H1 (cell line): ENCODE results near the gene KLK12. TPM values are rescaled to one million over a fixed set of nuclear protein-coding genes. Genes with fewer than 3 reads are reported as not detected.

ENCODE experiments used
- CHD7 ChIP-seq: fragments of 300-600 bp; sonication (generic); IDR thresholded peaks from 2 replicates; pipeline ENCODE4 v1.7.1; 2012; ENCODE audit warnings: low read length, moderate library complexity, mild to moderate bottlenecking, inconsistent platforms; ENCODE audit not compliant: insufficient replicate concordance
- CREB1 ChIP-seq: IDR thresholded peaks from 2 replicates; pipeline ENCODE4 v1.6.1; 2012; ENCODE audit warnings: inconsistent platforms
- EZH2 ChIP-seq: fragments of 200-600 bp; sonication (generic); IDR thresholded peaks from 2 replicates; pipeline ENCODE4 v1.7.1; 2012; ENCODE audit warnings: low read depth, mild to moderate bottlenecking, moderate library complexity, low read length, inconsistent platforms; ENCODE audit not compliant: severe bottlenecking
- GTF2F1 ChIP-seq: IDR thresholded peaks from 2 replicates; pipeline ENCODE4 v1.6.1; 2012; ENCODE audit warnings: low read depth, low read length, improper control_type of control experiment, borderline replicate concordance
- HDAC6 ChIP-seq: IDR thresholded peaks from one replicate; pipeline ENCODE4 v1.7.1; 2012; ENCODE audit warnings: low read depth, mild to moderate bottlenecking, inconsistent platforms, low read length, moderate library complexity
- KDM1A ChIP-seq: fragments of 200-600, 300-600 bp; sonication (generic); IDR thresholded peaks from 2 replicates; pipeline ENCODE4 v1.7.1; 2016; ENCODE audit warnings: mild to moderate bottlenecking, low read length, borderline replicate concordance
- MAFK ChIP-seq: IDR thresholded peaks from 2 replicates; pipeline ENCODE4 v1.6.1; 2012; ENCODE audit warnings: low read depth, mild to moderate bottlenecking, improper control_type of control experiment, low read length
- POLR2A ChIP-seq, 2 experiments: IDR thresholded peaks; 1 replicate in 1 of 2; 2 replicates in 1 of 2; pipeline ENCODE4 v1.6.1; 2011; ENCODE audit warnings: low read depth in 2 of 2, low read length in 2 of 2, mild to moderate bottlenecking in 2 of 2; ENCODE audit errors: control extremely low read depth in 1 of 2
- SAP30 ChIP-seq: fragments of 300-600 bp; sonication (generic); IDR thresholded peaks from 2 replicates; pipeline ENCODE4 v1.7.1; 2012; ENCODE audit warnings: low read length, moderate library complexity, mild to moderate bottlenecking, inconsistent platforms; ENCODE audit not compliant: insufficient read depth, insufficient replicate concordance
- SIN3A ChIP-seq, 2 experiments: IDR thresholded peaks in 1 of 2; conservative IDR thresholded peaks in 1 of 2; 2 replicates each; pipeline ENCODE4 v1.6.1; 2011 to 2012; ENCODE audit warnings: low read length in 2 of 2, improper control_type of control experiment in 1 of 2, low read depth in 1 of 2, mild to moderate bottlenecking in 1 of 2
- SUZ12 ChIP-seq: fragments of 200-600 bp; sonication (generic); IDR thresholded peaks from 2 replicates; pipeline ENCODE4 v1.6.1; 2012; ENCODE audit warnings: mild to moderate bottlenecking, inconsistent platforms, low read length, moderate library complexity, mixed read lengths
- polyA plus RNA-seq, 7 experiments: library from polyadenylated mRNA; depleted of rRNA in 3 of 7; stranded (reverse) in 5 of 7; unstranded in 2 of 7; fragments of >200 nt in 5 of 7; fragments of 200-250 nt in 2 of 7; gene quantifications; 1 replicate in 5 of 7; 2 replicates in 1 of 7; 4 replicates in 1 of 7; pipeline versions ENCODE4 v1.2.1 to v1.2.3, GENCODE V29; 2011 to 2013; ENCODE audit warnings: missing spikeins in 2 of 7, mixed read lengths in 2 of 7
- total RNA-seq: library from RNA; stranded (reverse); fragmentation: NEBNext Ultra II Directional; extraction: Animal tissue kit (Norgen Biotek cat#: 25700); gene quantifications from 2 replicates; pipeline ENCODE4 v1.2.1, GENCODE V29; 2021

Gene KLK12
- total and polyA plus RNA-seq, 2 of the 8 experiments (the other 6 are each of a cell fraction or from before 2014, with no cell fraction given), result 0.24 TPM; not detected in 1

DNA sequence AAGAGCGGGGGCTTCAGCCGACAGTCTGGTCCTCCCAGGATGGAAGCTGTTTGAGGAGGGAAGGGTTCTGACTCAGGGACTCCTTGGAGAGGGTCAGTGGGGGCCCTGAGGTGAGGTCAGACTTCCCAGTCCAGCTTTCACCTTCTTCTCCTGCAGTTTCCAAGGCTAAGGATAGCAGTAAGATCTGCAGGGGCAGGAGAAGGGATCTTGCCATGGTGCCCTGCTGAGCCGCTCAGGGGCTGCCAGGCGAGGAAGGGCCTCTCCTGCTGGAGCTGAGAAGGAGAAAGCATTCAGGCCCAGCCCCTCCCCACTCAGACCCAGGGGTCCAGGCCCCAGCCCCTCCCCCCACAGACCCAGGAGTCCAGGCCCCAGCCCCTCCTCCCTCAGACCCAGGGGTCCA is 52.6 kb downstream of the KLK12 start (continued):
- TF ChIP-seq CHD7, result no peak
- TF ChIP-seq EZH2, result no peak
- TF ChIP-seq MAFK, result no peak
- no peak for TF ChIP-seq SIN3A (conservative IDR thresholded peaks at IDR 0.05 in 1 of 2, IDR thresholded peaks at IDR 0.05 in 1 of 2; ENCODE audit: low read depth in 1 of 2, low read length in 2 of 2)
- no peak for TF ChIP-seq SAP30
- no peak for TF ChIP-seq HDAC6
- TF ChIP-seq POLR2A (IDR thresholded peaks at IDR 0.05; ENCODE audit: control extremely low read depth in 1 of 2, low read depth in 2 of 2, low read length in 2 of 2), result no peak
- TF ChIP-seq CREB1, result no peak
- TF ChIP-seq SUZ12, result no peak
- TF ChIP-seq KDM1A, result no peak
- no peak for TF ChIP-seq GTF2F1
